Small intestine (tissue), 7 donors: ENCODE measurements around the gene CHML. TPM values are rescaled to one million over a fixed set of nuclear protein-coding genes. Genes with fewer than 3 reads are reported as not detected.
A peak's percentile ranks its signal among the peaks of the same experiment; 100 is the strongest.

Experiments
- DNase-seq, 2 donors: peaks; one replicate each; pipeline versions ENCODE4 v3.0.0 to v3.0.0-alpha.2; 2013
- FAIRE-seq: peaks from 2 replicates; lab custom pipeline; 2012; peaks lifted over from hg19 to GRCh38; lab: Jason Lieb, UNC
- H3K27ac ChIP-seq, 3 donors: one replicate each; pipeline ENCODE4 v1.5.1; 2013; ENCODE audit warnings: low read length in 2 of 3, mild to moderate bottlenecking in 2 of 3, control low read depth in 1 of 3, inconsistent platforms in 1 of 3, low read depth in 1 of 3, moderate library complexity in 1 of 3
- H3K27me3 ChIP-seq, 3 donors: one replicate each; pipeline ENCODE4 v1.6.1; 2013; ENCODE audit warnings: low read length in 3 of 3, inconsistent platforms in 1 of 3; ENCODE audit not compliant: control insufficient read depth in 3 of 3, insufficient read depth in 3 of 3
- H3K36me3 ChIP-seq, 3 donors: one replicate each; pipeline ENCODE4 v1.6.1; 2013; ENCODE audit warnings: low read length in 3 of 3, inconsistent platforms in 1 of 3, low read depth in 1 of 3, mild to moderate bottlenecking in 1 of 3, moderate library complexity in 1 of 3; ENCODE audit not compliant: control insufficient read depth in 3 of 3, insufficient read depth in 2 of 3
- H3K4me1 ChIP-seq, 3 donors: one replicate each; pipeline ENCODE4 v1.6.1; 2013; ENCODE audit warnings: low read length in 2 of 3, inconsistent platforms in 1 of 3, low read depth in 1 of 3, mild to moderate bottlenecking in 1 of 3, moderate library complexity in 1 of 3; ENCODE audit not compliant: control insufficient read depth in 3 of 3, insufficient read depth in 2 of 3
- H3K4me3 ChIP-seq, 3 donors: one replicate each; pipeline ENCODE4 v1.5.1; 2013; ENCODE audit warnings: low read length in 3 of 3, control low read depth in 1 of 3, inconsistent platforms in 1 of 3, low read depth in 1 of 3, mild to moderate bottlenecking in 1 of 3, moderate library complexity in 1 of 3
- H3K9me3 ChIP-seq, 2 donors: one replicate each; pipeline ENCODE4 v1.6.1; 2013; ENCODE audit warnings: low read depth in 1 of 2, low read length in 1 of 2; ENCODE audit not compliant: control insufficient read depth in 2 of 2, insufficient read depth in 1 of 2
- WGBS, 3 donors: extraction: QIAGEN DNeasy Blood & Tissue Kit; methylation state at CpG; one replicate each; pipeline ENCODE4 v1.1.7; 2013; 5-methylcytosine and 5-hydroxymethylcytosine counted together
- polyA plus RNA-seq, 4 donors: library from polyadenylated mRNA; stranded (reverse) in 3 of 4; unstranded in 1 of 4; fragments of 200-250 nt in 3 of 4; fragments of 120-200 nt in 1 of 4; gene quantifications; one replicate each; pipeline versions ENCODE4 v1.2.1 to v1.2.3, GENCODE V29; 2013
- donor health status: healthy with polysubstance abuse.
- donor health status: control.
- donor health status: control.
- donor health status: Bipolar disorder and iron deficiency.
- donor health status: healthy.

The CHML gene
- polyA plus RNA-seq, 4 donors = 1.3 to 16.0 (median 2.2) TPM

- H3K4me1 ChIP-seq = peaks cover 0 to 10% (median 2%) of the 10 kb centered on the region in 3 donors
- DNase-seq (no peak), FAIRE-seq (no peak)
- no peak overlapping the region for H3K4me3 ChIP-seq
- H3K9me3 ChIP-seq = peaks cover 0 to 12% of the 10 kb centered on the region in 2 donors
- no peak overlapping the region for H3K27ac ChIP-seq
- no peaks in the 10 kb centered on the region for H3K36me3 ChIP-seq
- no peaks in the 10 kb centered on the region for H3K27me3 ChIP-seq
- 93 to 100% (median 97%) methylated on average over 2 of the region's 2 CpGs for WGBS, 3 donors
Measured at GRCh38 chr1:241644259-241644658, 4.1 kb upstream of the CHML start.

GRCh38 chr1:241642593-241642944, 2.4 kb upstream of the CHML start:
- Histone ChIP-seq H3K27ac (peak overlapping the region in 1 of 3 donors; percentile 86), H3K27me3 (no peaks in the 10 kb centered on the region), H3K36me3 (no peaks in the 10 kb centered on the region), H3K4me1 (peaks cover 0 to 10% (median 2%) of the 10 kb centered on the region in 3 donors), H3K9me3 (peaks cover 0 to 12% of the 10 kb centered on the region in 2 donors), H3K4me3 (no peak overlapping the region)
- no peak for FAIRE-seq
- 46 to 86% (median 72%) methylated on average over 1 of the region's 1 CpG for WGBS, 3 donors
- DNase-seq = peak; percentile 70 to 77

GRCh38 chr1:241641773-241642592, 1.8 kb upstream of the CHML start:
- Histone ChIP-seq H3K27me3 (no peaks in the 10 kb centered on the region), H3K4me3 (no peak overlapping the region), H3K9me3 (peaks cover 0 to 12% of the 10 kb centered on the region in 2 donors), H3K27ac (peak overlapping the region in 1 of 3 donors; percentile 86), H3K36me3 (no peaks in the 10 kb centered on the region), H3K4me1 (peaks cover 0 to 10% (median 2%) of the 10 kb centered on the region in 3 donors)
- FAIRE-seq = no peak
- 70 to 78% (median 77%) methylated on average over 12 of the region's 12 CpGs for WGBS, 3 donors
- DNase-seq = no peak

- Histone ChIP-seq H3K27me3 (no peaks in the 10 kb centered on the region), H3K4me1 (peaks cover 0 to 10% (median 2%) of the 10 kb centered on the region in 3 donors), H3K36me3 (no peaks in the 10 kb centered on the region), H3K27ac (peak overlapping the region in 2 of 3 donors; percentile 61 to 92), H3K4me3 (peak overlapping the region in 2 of 3 donors; percentile 54 to 81), H3K9me3 (peaks cover 0 to 12% of the 10 kb centered on the region in 2 donors)
- DNase-seq = peak; percentile 37 to 82
- FAIRE-seq = no peak
- 83 to 90% (median 86%) methylated on average over 9 of the region's 9 CpGs for whole genome bisulfite sequencing, 3 donors
Measured at GRCh38 chr1:241640867-241641622, 876 bp upstream of the CHML start.

DNA sequence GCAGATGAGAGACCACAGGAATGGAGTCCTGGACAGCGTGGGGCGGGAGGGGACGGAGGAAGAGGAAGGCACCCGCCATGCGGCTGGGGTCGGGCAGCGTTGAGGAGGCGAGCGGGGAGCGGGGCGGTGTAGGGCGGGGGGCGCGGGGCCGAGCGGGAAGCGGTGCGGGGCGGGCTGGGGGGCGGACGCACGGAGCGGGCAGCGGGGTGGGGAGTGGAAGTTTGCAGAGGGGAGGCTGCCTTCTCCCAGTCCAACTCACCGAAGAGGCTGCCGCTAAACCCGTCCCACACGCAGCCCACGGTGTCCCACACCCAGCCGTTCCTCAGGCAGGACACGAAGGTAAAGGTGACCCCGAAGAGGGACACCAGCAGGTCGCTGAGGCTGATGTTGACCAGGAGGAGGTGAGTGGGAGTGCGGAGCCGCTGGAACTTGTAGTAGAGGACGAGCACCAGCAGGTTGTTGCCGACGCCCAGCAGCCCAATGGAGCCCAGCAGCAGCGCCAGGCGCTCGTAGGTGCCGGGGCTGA, 483 bp downstream of the CHML start:
- no peaks in the 10 kb centered on the region for H3K27me3 ChIP-seq
- DNase-seq (peak in 1 of 2 donors; percentile 44), FAIRE-seq (no peak)
- peak overlapping the region; percentile 56 to 81 (median 64) for H3K27ac ChIP-seq
- H3K36me3 ChIP-seq = no peaks in the 10 kb centered on the region
- WGBS, 3 donors = 0 to 2% (median 1%) methylated on average over 28 to 42 of the region's 42 CpGs
- peak overlapping the region; percentile 81 to 95 (median 94) for H3K4me3 ChIP-seq
- peaks cover 0 to 10% (median 2%) of the 10 kb centered on the region in 3 donors for H3K4me1 ChIP-seq
- H3K9me3 ChIP-seq = peaks cover 0 to 12% of the 10 kb centered on the region in 2 donors

DNA sequence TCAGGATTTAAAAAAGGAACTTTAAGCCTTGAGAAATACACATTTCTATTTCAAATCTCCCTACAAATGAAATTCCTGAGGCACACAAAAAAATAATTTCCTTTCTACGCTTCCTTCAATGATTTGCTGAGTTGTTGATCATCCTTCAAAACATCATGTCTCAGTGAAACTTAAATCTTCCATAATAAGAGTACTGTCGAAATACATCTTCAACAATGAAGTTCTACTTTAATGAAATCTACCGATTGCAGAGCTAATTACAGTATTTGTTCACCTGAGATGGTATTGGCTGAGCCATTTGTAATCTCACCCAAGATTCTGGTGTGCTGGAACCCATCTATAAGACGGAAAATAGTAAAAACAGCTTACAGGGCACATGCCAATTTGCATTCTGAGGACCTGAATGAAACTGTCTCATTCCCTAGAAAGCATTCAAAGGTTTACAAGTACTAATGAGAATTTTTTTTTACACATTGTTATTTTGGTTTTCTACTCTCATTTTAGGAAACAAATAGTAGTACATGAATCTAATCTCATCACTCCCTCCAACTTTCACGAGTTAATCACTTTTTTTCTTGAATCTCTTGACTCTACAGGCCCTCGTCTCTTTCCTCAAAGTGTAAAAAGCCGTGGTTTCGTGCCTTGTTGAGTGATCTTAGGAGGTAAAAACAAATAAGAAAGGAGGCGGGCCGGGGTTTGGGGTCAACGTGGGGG, 1.1 kb downstream of the CHML start:
- FAIRE-seq (no peak), DNase-seq (peak; percentile 21 to 39)
- peak overlapping the region; percentile 81 to 95 (median 94) for H3K4me3 ChIP-seq
- no peaks in the 10 kb centered on the region for H3K27me3 ChIP-seq
- peaks cover 0 to 10% (median 2%) of the 10 kb centered on the region in 3 donors for H3K4me1 ChIP-seq
- 6 to 13% (median 13%) methylated on average over 11 of the region's 11 CpGs for whole genome bisulfite sequencing, 3 donors
- no peaks in the 10 kb centered on the region for H3K36me3 ChIP-seq
- peaks cover 0 to 12% of the 10 kb centered on the region in 2 donors for H3K9me3 ChIP-seq
- H3K27ac ChIP-seq = peak overlapping the region in 2 of 3 donors; percentile 32 to 59

- H3K36me3 ChIP-seq = no peaks in the 10 kb centered on the region
- no peak overlapping the region for H3K27ac ChIP-seq
- no peaks in the 10 kb centered on the region for H3K27me3 ChIP-seq
- no peak for FAIRE-seq
- H3K9me3 ChIP-seq = peaks cover 0 to 11% of the 10 kb centered on the region in 2 donors
- 67 to 74% (median 71%) methylated on average over 5 of the region's 5 CpGs for WGBS, 3 donors
- H3K4me3 ChIP-seq = no peak overlapping the region
- H3K4me1 ChIP-seq = peaks cover 0 to 10% (median 2%) of the 10 kb centered on the region in 3 donors
- no peak for DNase-seq
Measured at GRCh38 chr1:241638099-241638682, 2.0 kb downstream of the CHML start.
